Measurements from ENCODE around the gene RRBP1.

The RRBP1 gene

GRCh38 chr20:17621229-17621968, 60.6 kb downstream of the RRBP1 start:
- DNase-seq (ENCODE audit: low spot score): no peak

GRCh38 chr20:17620371-17621228, 61.4 kb downstream of the RRBP1 start:
- DNase-seq (ENCODE audit: low spot score): no peak

- DNase-seq (ENCODE audit: low spot score): no peak
Measured at GRCh38 chr20:17619351-17620093, 62.5 kb downstream of the RRBP1 start.

GRCh38 chr20:17618673-17619013, 63.4 kb downstream of the RRBP1 start:
- no peak for DNase-seq (ENCODE audit: low spot score)

- DNase-seq (ENCODE audit: low spot score): no peak
Measured at GRCh38 chr20:17617868-17618672, 64.0 kb downstream of the RRBP1 start.

- DNase-seq (ENCODE audit: low spot score): peak; percentile 43
Measured at GRCh38 chr20:17617212-17617867, 64.7 kb downstream of the RRBP1 start.

GRCh38 chr20:17616480-17617211, 65.4 kb downstream of the RRBP1 start:
- no peak for DNase-seq (ENCODE audit: low spot score)

- DNase-seq (ENCODE audit: low spot score): no peak
Measured at GRCh38 chr20:17615645-17616479, 66.2 kb downstream of the RRBP1 start.

- no peak for DNase-seq (ENCODE audit: low spot score)
Measured at GRCh38 chr20:17614812-17615644, 67.0 kb downstream of the RRBP1 start.

GRCh38 chr20:17614176-17614811, 67.7 kb downstream of the RRBP1 start:
- DNase-seq (ENCODE audit: low spot score): no peak

- no peak for DNase-seq (ENCODE audit: low spot score)
Measured at GRCh38 chr20:17613328-17614175, 68.5 kb downstream of the RRBP1 start.

GRCh38 chr20:17612992-17613327, 69.1 kb downstream of the RRBP1 start:
- no peak for DNase-seq (ENCODE audit: low spot score)

- DNase-seq (ENCODE audit: low spot score): no peak
Measured at GRCh38 chr20:17612287-17612991, 69.6 kb downstream of the RRBP1 start.

- no peak for DNase-seq (ENCODE audit: low spot score)
Measured at GRCh38 chr20:17611540-17612286, 70.3 kb downstream of the RRBP1 start.

GRCh38 chr20:17611290-17611539, 70.8 kb downstream of the RRBP1 start:
- no peak for DNase-seq (ENCODE audit: low spot score)

GRCh38 chr20:17610566-17611289, 71.3 kb downstream of the RRBP1 start:
- no peak for DNase-seq (ENCODE audit: low spot score)
